GM12801 (cell line): ENCODE results near the gene SRP54.

Source experiments
- CTCF ChIP-seq: IDR thresholded peaks from one replicate; pipeline ENCODE4 v1.5.1; 2011; ENCODE audit warnings: control low read depth; ENCODE audit not compliant: insufficient read length; ENCODE audit errors: extremely low read depth

The SRP54 gene

GRCh38 chr14:34970665-34971064 is 12.1 kb upstream of the SRP54 start:
- TF ChIP-seq CTCF, result no peak

- no peak for TF ChIP-seq CTCF
Observed at GRCh38 chr14:34971381-34971780, 11.4 kb upstream of the SRP54 start.

- TF ChIP-seq CTCF, result no peak
Observed at GRCh38 chr14:34971801-34972200, 11.0 kb upstream of the SRP54 start.

GRCh38 chr14:34978444-34978843 is 4.3 kb upstream of the SRP54 start:
- no peak for TF ChIP-seq CTCF

GRCh38 chr14:34980337-34980900 is 2.4 kb upstream of the SRP54 start:
- no peak for TF ChIP-seq CTCF

GRCh38 chr14:34981743-34982420 is 910 bp upstream of the SRP54 start:
- no peak for TF ChIP-seq CTCF

GRCh38 chr14:34983148-34983760 is 462 bp downstream of the SRP54 start:
- TF ChIP-seq CTCF, result no peak
